Smooth muscle cell (in vitro differentiated cells): Measurements from ENCODE around the gene HPN. TPM values are rescaled to one million over a fixed set of nuclear protein-coding genes. Genes with fewer than 3 reads are reported as not detected.
"Not testable (repeated sequence)": the region's sequence is repeated elsewhere in the genome, so short reads cannot be mapped to it uniquely, and the experiment has no call there.

Source experiments
- DNase-seq: peaks from one replicate; lab custom pipeline; 2025; ENCODE audit not compliant: unreplicated experiment; lab: John Stamatoyannopoulos, UW
- H2AFZ ChIP-seq: fragments of 200-600 bp; sonication (generic); 2 replicates; pipeline ENCODE4 v1.6.0; 2016; ENCODE audit warnings: antibody characterized with exemption, low read depth, mild to moderate bottlenecking
- H3F3A ChIP-seq: fragments of 200-600 bp; sonication (generic); 2 replicates; pipeline ENCODE4 v1.6.0; 2017; ENCODE audit warnings: antibody characterized with exemption, low read depth
- H3K27ac ChIP-seq: fragments of 200-600 bp; sonication (generic); 2 replicates; pipeline ENCODE4 v1.5.1; 2016; ENCODE audit warnings: low read depth, mild to moderate bottlenecking
- H3K27me3 ChIP-seq: fragments of 200-600 bp; sonication (generic); 2 replicates; pipeline ENCODE4 v1.6.1; 2016; ENCODE audit warnings: low read depth, mild to moderate bottlenecking
- H3K36me3 ChIP-seq: fragments of 200-600 bp; sonication (generic); 2 replicates; pipeline ENCODE4 v1.5.1; 2016; ENCODE audit warnings: low read depth
- H3K4me1 ChIP-seq: fragments of 200-600 bp; sonication (generic); 2 replicates; pipeline ENCODE4 v1.5.1; 2016; ENCODE audit warnings: low read depth
- H3K4me2 ChIP-seq: fragments of 200-600 bp; sonication (generic); 2 replicates; pipeline ENCODE4 v1.6.0; 2016; ENCODE audit warnings: mild to moderate bottlenecking
- H3K4me3 ChIP-seq: fragments of 200-600 bp; sonication (generic); 2 replicates; pipeline ENCODE4 v1.5.1; 2016; ENCODE audit warnings: mild to moderate bottlenecking
- H3K79me2 ChIP-seq: fragments of 200-600 bp; sonication (generic); 2 replicates; pipeline ENCODE4 v1.6.0; 2016; ENCODE audit warnings: low read depth, mild to moderate bottlenecking
- H3K9ac ChIP-seq: fragments of 200-600 bp; sonication (generic); 2 replicates; pipeline ENCODE4 v1.6.0; 2016; ENCODE audit warnings: low read depth
- H3K9me3 ChIP-seq: fragments of 200-600 bp; sonication (generic); replicated peaks from 2 replicates; pipeline ENCODE4 v1.5.1; 2016; ENCODE audit warnings: low read depth
- H4K20me1 ChIP-seq: fragments of 200-600 bp; sonication (generic); 2 replicates; pipeline ENCODE4 v1.6.0; 2016; ENCODE audit warnings: low read depth
- CTCF ChIP-seq: fragments of 200-600 bp; sonication (generic); IDR thresholded peaks from 2 replicates; pipeline ENCODE4 v1.5.1; 2017; ENCODE audit warnings: borderline replicate concordance, mild to moderate bottlenecking, antibody characterized with exemption; ENCODE audit not compliant: insufficient read depth, poor library complexity, severe bottlenecking
- WGBS: methylation state at CpG from one replicate; pipeline ENCODE4 v1.1.7; 2016; ENCODE audit warnings: low lambda C conversion rate; 5-methylcytosine and 5-hydroxymethylcytosine counted together
- polyA plus RNA-seq: library from polyadenylated mRNA; unstranded; fragments of >200 nt; fragmentation: Nextera tagmentation; extraction: Ambion mirVana; gene quantifications from 2 replicates; pipeline ENCODE4 v1.2.1, GENCODE V29; 2016
- total RNA-seq: library from RNA; depleted of rRNA; stranded (reverse); fragments of >200 nt; gene quantifications from 2 replicates; pipeline ENCODE4 v1.2.3, GENCODE V29; 2014

The HPN gene
- total and polyA plus RNA-seq, 2 experiments from 2014 or later: 1.3 to 4.1 TPM

- H3K79me2 ChIP-seq: no peaks in the 10 kb centered on the region
- no peaks in the 10 kb centered on the region for H3K9me3 ChIP-seq
- H3K36me3 ChIP-seq: no peaks in the 10 kb centered on the region
- H3K27ac ChIP-seq: no peak overlapping the region
- no peak for DNase-seq
- no peaks in the 10 kb centered on the region for H3K27me3 ChIP-seq
- 93% methylated on average over 21 of the region's 21 CpGs for WGBS
- H2AFZ ChIP-seq: no peak overlapping the region
- no peaks in the 10 kb centered on the region for H4K20me1 ChIP-seq
- TF ChIP-seq CTCF: no peak
- H3K4me1 ChIP-seq: no peaks in the 10 kb centered on the region
- no peak overlapping the region for H3K4me3 ChIP-seq
- H3F3A ChIP-seq: no peaks in the 10 kb centered on the region
- H3K4me2 ChIP-seq: no peak overlapping the region
- no peak overlapping the region for H3K9ac ChIP-seq
Measured at GRCh38 chr19:35099155-35099896, 57.8 kb downstream of the HPN start.

- H3K4me2 ChIP-seq: no peak overlapping the region
- 94% methylated on average over 13 of the region's 13 CpGs for WGBS
- H3F3A ChIP-seq: no peaks in the 10 kb centered on the region
- H4K20me1 ChIP-seq: no peaks in the 10 kb centered on the region
- TF ChIP-seq CTCF: no peak
- no peak overlapping the region for H3K27ac ChIP-seq
- H3K36me3 ChIP-seq: no peaks in the 10 kb centered on the region
- H2AFZ ChIP-seq: no peak overlapping the region
- H3K4me3 ChIP-seq: no peak overlapping the region
- no peaks in the 10 kb centered on the region for H3K4me1 ChIP-seq
- no peak overlapping the region for H3K9ac ChIP-seq
- H3K27me3 ChIP-seq: no peaks in the 10 kb centered on the region
- H3K79me2 ChIP-seq: no peaks in the 10 kb centered on the region
- DNase-seq: no peak
- H3K9me3 ChIP-seq: no peaks in the 10 kb centered on the region
Measured at GRCh38 chr19:35099897-35100275, 58.4 kb downstream of the HPN start.

GRCh38 chr19:35100588-35101533, 59.3 kb downstream of the HPN start:
- Histone ChIP-seq H3K4me1 (no peaks in the 10 kb centered on the region), H3K79me2 (no peaks in the 10 kb centered on the region)
- no peak for TF ChIP-seq CTCF

GRCh38 chr19:35101949-35102348, 60.4 kb downstream of the HPN start:
- H2AFZ ChIP-seq, H3K9me3 ChIP-seq, H3K9ac ChIP-seq, H4K20me1 ChIP-seq, H3K4me3 ChIP-seq, H3K4me1 ChIP-seq, H3K79me2 ChIP-seq, H3K36me3 ChIP-seq, H3K4me2 ChIP-seq, H3F3A ChIP-seq, DNase-seq, H3K27ac ChIP-seq, H3K27me3 ChIP-seq: not testable (repeated sequence)
- 94% methylated on average over 10 of the region's 10 CpGs for WGBS

More at GRCh38 chr19:35100588-35101533, 59.3 kb downstream of the HPN start:
- no peak overlapping the region for H3K4me2 ChIP-seq
- H3K27me3 ChIP-seq: no peaks in the 10 kb centered on the region
- no peak for DNase-seq
- H4K20me1 ChIP-seq: no peaks in the 10 kb centered on the region
- no peak overlapping the region for H3K27ac ChIP-seq
- no peak overlapping the region for H3K9ac ChIP-seq
- H3K4me3 ChIP-seq: no peak overlapping the region
- no peak overlapping the region for H2AFZ ChIP-seq
- H3K36me3 ChIP-seq: no peaks in the 10 kb centered on the region
- WGBS: 81% methylated on average over 16 of the region's 16 CpGs
- H3F3A ChIP-seq: no peaks in the 10 kb centered on the region
- no peaks in the 10 kb centered on the region for H3K9me3 ChIP-seq

GRCh38 chr19:35103614-35104013, 62.1 kb downstream of the HPN start:
- not testable (repeated sequence) for H3K36me3 ChIP-seq, H3K27me3 ChIP-seq, H3K9ac ChIP-seq, DNase-seq, H3F3A ChIP-seq, H2AFZ ChIP-seq, H4K20me1 ChIP-seq, H3K4me3 ChIP-seq, H3K4me1 ChIP-seq, H3K79me2 ChIP-seq, H3K9me3 ChIP-seq, H3K4me2 ChIP-seq, H3K27ac ChIP-seq
- WGBS: 84% methylated on average over 10 of the region's 10 CpGs
